8988T (cell line): ENCODE measurements around the gene GSTA3.

Experiments
- DNase-seq: peaks from one replicate; pipeline ENCODE4 v3.0.0; 2011

GSTA3 gene

DNA sequence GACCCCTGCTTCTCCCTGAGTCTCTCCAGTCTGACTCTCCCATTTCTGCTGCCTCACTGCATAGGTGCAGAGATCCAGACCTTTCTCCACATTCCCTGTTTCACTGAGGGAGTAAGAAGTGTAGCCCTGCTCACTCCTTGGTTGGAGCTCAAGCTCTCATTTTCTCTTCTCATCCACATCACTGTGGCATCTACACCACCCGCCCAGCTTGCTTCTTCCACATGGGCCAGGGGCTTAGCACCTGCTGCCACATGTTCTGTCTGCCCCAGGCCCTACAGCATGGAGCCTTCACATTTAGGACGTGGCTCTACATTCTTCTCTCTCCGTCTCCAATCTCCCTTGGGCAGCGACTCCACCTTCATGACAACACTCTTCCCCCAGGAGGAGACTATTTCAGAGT lies 60.4 kb downstream of the GSTA3 start:
- DNase-seq = no peak
